OCI-LY7 (cell line): ENCODE data around the gene NAP1L4.

ENCODE experiments used
- EZH2phosphoT487 ChIP-seq: fragments of 200-600 bp; sonication (generic); IDR thresholded peaks from 2 replicates; pipeline ENCODE4 v1.6.1; 2018; ENCODE audit warnings: low read depth, borderline replicate concordance, mild to moderate bottlenecking, mixed run types, antibody characterized with exemption, low read length, moderate library complexity, mixed read lengths
- TF ChIP-seq, protein P1 (sequence below): fragments of 200-600 bp; sonication (generic); conservative IDR thresholded peaks from 2 replicates; pipeline ENCODE4 v1.5.1; 2014; ENCODE audit warnings: mild to moderate bottlenecking, antibody characterized with exemption, low read length, moderate library complexity, mixed read lengths

DNA sequence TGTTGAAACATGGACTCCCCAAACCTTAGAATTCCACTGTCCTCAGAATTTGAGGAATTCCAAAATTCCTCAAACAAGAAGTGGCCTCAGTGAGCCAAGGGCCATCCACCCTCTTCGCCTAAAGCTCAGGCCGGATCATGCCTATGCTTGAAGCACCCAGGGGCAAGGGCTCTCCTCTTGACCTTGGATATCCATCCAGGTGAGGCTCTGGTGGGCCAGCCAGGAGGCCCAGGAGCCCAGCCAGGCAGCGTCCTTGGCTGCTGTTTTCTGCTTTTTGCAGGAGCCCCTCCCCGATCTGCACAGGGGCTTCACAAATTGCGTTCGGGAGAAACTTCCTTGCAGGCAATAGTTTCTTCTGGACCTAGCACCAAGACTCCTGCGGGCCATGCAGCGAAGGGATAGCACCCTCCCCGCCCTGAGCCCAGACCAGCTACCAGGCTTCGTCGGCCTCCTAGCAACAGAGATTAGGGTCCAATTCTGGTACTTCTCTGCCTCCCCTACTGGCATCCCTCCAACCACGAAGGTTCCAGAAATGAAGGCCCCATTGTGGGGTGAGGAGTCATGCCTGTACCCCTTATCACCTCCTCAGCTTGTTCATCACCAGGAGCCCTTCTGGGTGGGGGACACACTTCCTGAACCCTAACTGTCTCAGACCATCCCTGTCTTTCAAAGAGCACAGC is 64.9 kb downstream of the NAP1L4 start:
- TF ChIP-seq, protein P1, sequence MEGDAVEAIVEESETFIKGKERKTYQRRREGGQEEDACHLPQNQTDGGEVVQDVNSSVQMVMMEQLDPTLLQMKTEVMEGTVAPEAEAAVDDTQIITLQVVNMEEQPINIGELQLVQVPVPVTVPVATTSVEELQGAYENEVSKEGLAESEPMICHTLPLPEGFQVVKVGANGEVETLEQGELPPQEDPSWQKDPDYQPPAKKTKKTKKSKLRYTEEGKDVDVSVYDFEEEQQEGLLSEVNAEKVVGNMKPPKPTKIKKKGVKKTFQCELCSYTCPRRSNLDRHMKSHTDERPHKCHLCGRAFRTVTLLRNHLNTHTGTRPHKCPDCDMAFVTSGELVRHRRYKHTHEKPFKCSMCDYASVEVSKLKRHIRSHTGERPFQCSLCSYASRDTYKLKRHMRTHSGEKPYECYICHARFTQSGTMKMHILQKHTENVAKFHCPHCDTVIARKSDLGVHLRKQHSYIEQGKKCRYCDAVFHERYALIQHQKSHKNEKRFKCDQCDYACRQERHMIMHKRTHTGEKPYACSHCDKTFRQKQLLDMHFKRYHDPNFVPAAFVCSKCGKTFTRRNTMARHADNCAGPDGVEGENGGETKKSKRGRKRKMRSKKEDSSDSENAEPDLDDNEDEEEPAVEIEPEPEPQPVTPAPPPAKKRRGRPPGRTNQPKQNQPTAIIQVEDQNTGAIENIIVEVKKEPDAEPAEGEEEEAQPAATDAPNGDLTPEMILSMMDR: no peak
- no peak for TF ChIP-seq EZH2phosphoT487
